Endothelial cell of umbilical vein (primary cell): Measurements from ENCODE around the gene PHOX2A. TPM values are rescaled to one million over a fixed set of nuclear protein-coding genes. Genes with fewer than 3 reads are reported as not detected.

Experiments used
- BruUV-seq: library from RNA; stranded (reverse); fragments of 400-500 nt; replicated peaks from 2 replicates; lab custom pipeline; 2021; lab: Mats Ljungman, UMichigan
- CTCF ChIA-PET: fragments of 300-600, 350-600 bp; sonication (Branson Sonifier 250); formaldehyde crosslinking; loops from one replicate; lab custom pipeline; 2021; ENCODE audit warnings: antibody characterized with exemption, inconsistent platforms; lab: Charles Lee
- POLR2A ChIA-PET: fragments of 300-600, 350-600 bp; sonication (Branson Sonifier 250); formaldehyde crosslinking; loops from one replicate; lab custom pipeline; 2021; ENCODE audit warnings: antibody characterized with exemption, inconsistent platforms; lab: Charles Lee
- DNase-seq: peaks from one replicate; pipeline ENCODE4 v3.0.0-alpha.2; 2011; ENCODE audit warnings: low read depth, low spot score
- FAIRE-seq: peaks from 2 replicates; lab custom pipeline; 2011; peaks lifted over from hg19 to GRCh38; lab: Jason Lieb, UNC
- H2AFZ ChIP-seq: 2 replicates; pipeline ENCODE4 v1.6.0; 2012; ENCODE audit warnings: low read depth, low read length, control low read depth, inconsistent platforms
- H3K27ac ChIP-seq: 2 replicates; pipeline ENCODE4 v1.5.1; 2011; ENCODE audit warnings: low read depth, mild to moderate bottlenecking, control low read depth, low read length, moderate library complexity; ENCODE audit not compliant: insufficient read depth
- H3K27me3 ChIP-seq, 2 experiments: 2 replicates each; pipeline versions ENCODE4 v1.6.0 to v1.6.1; 2011; ENCODE audit warnings: low read length in 2 of 2, mixed read lengths in 1 of 2; ENCODE audit not compliant: control insufficient read depth in 2 of 2, insufficient read depth in 2 of 2
- H3K36me3 ChIP-seq, 2 experiments: 2 replicates in 1 of 2; 3 replicates in 1 of 2; pipeline ENCODE4 v1.5.1; 2011; ENCODE audit warnings: low read length in 2 of 2, mild to moderate bottlenecking in 1 of 2, moderate library complexity in 1 of 2; ENCODE audit not compliant: control insufficient read depth in 2 of 2, insufficient read depth in 2 of 2; ENCODE audit errors: extremely low read depth in 1 of 2
- H3K4me1 ChIP-seq: 3 replicates; pipeline ENCODE4 v1.5.1; 2011; ENCODE audit warnings: mild to moderate bottlenecking, low read length; ENCODE audit not compliant: control insufficient read depth, insufficient read depth; ENCODE audit errors: extremely low read depth
- H3K4me2 ChIP-seq: 2 replicates; pipeline ENCODE4 v1.6.1; 2011; ENCODE audit warnings: low read length, control low read depth, mixed read lengths; ENCODE audit not compliant: insufficient read depth
- H3K4me3 ChIP-seq, 3 experiments: fragments of 200-600 bp in 1 of 3; sonication (generic), shearing (Covaris generic) in 1 of 3; replicated peaks in 1 of 3; 2 replicates each; pipeline ENCODE4 v1.5.1; 2011 to 2016; ENCODE audit warnings: control low read depth in 3 of 3, low read length in 3 of 3, mild to moderate bottlenecking in 2 of 3, inconsistent platforms in 1 of 3, low read depth in 1 of 3, moderate library complexity in 1 of 3; ENCODE audit not compliant: insufficient read depth in 1 of 3
- H3K79me2 ChIP-seq: 2 replicates; pipeline ENCODE4 v1.6.0; 2012; ENCODE audit warnings: low read length, inconsistent platforms; ENCODE audit not compliant: control insufficient read depth, insufficient read depth
- H3K9ac ChIP-seq: replicated peaks from 2 replicates; pipeline ENCODE3; 2011; ENCODE audit warnings: low read length, control low read depth; ENCODE audit not compliant: insufficient read depth; ENCODE audit errors: extremely low read depth
- H3K9me1 ChIP-seq: replicated peaks from 3 replicates; pipeline ENCODE4 v1.6.0; 2011; ENCODE audit warnings: mild to moderate bottlenecking, low read length; ENCODE audit not compliant: control insufficient read depth, insufficient read depth; ENCODE audit errors: extremely low read depth
- H3K9me3 ChIP-seq: replicated peaks from 2 replicates; pipeline ENCODE4 v1.5.1; 2012; ENCODE audit warnings: low read length, inconsistent platforms; ENCODE audit not compliant: control insufficient read depth, insufficient read depth
- H4K20me1 ChIP-seq: replicated peaks from 2 replicates; pipeline ENCODE3; 2011; ENCODE audit warnings: mild to moderate bottlenecking, low read length; ENCODE audit not compliant: control insufficient read depth, insufficient read depth; ENCODE audit errors: extremely low read depth
- CTCF ChIP-seq, 2 donors: IDR thresholded peaks; 1 replicate in 1 of 2; 2 replicates in 1 of 2; pipeline ENCODE4 v1.5.1; 2011; ENCODE audit warnings: low read length in 2 of 2, mild to moderate bottlenecking in 2 of 2, moderate library complexity in 2 of 2, control low read depth in 1 of 2, inconsistent platforms in 1 of 2, low read depth in 1 of 2; ENCODE audit not compliant: insufficient read depth in 1 of 2; ENCODE audit errors: extremely low read depth in 1 of 2
- EZH2 ChIP-seq: IDR thresholded peaks from 2 replicates; pipeline ENCODE4 v1.6.1; 2012; ENCODE audit warnings: borderline replicate concordance, low read depth, mild to moderate bottlenecking, moderate library complexity, low read length, inconsistent platforms; ENCODE audit not compliant: severe bottlenecking
- FOS ChIP-seq: IDR thresholded peaks from 2 replicates; pipeline ENCODE4 v1.6.1; 2011; ENCODE audit warnings: mild to moderate bottlenecking, low read length, moderate library complexity, borderline replicate concordance; ENCODE audit not compliant: insufficient read depth
- GATA2 ChIP-seq: IDR thresholded peaks from 2 replicates; pipeline ENCODE4 v1.7.0; 2011; ENCODE audit warnings: low read depth, mild to moderate bottlenecking, moderate library complexity, mixed read lengths, low read length; ENCODE audit not compliant: insufficient read length, insufficient read depth
- JUN ChIP-seq: IDR thresholded peaks from 2 replicates; pipeline ENCODE4 v1.6.1; 2011; ENCODE audit warnings: borderline replicate concordance, low read depth; ENCODE audit not compliant: insufficient read length, insufficient read depth
- MAX ChIP-seq: IDR thresholded peaks from 2 replicates; pipeline ENCODE4 v1.6.1; 2011; ENCODE audit not compliant: insufficient read depth, insufficient read length
- MYC ChIP-seq: IDR thresholded peaks from one replicate; pipeline ENCODE4 v1.6.1; 2011; ENCODE audit warnings: mild to moderate bottlenecking, low read depth, low read length
- POLR2A ChIP-seq: IDR thresholded peaks from 2 replicates; pipeline ENCODE4 v1.6.1; 2012; ENCODE audit warnings: low read depth, mild to moderate bottlenecking, control low read depth, low read length
- POLR2AphosphoS5 ChIP-seq: IDR thresholded peaks from 2 replicates; pipeline ENCODE4 v1.6.1; 2012; ENCODE audit warnings: low read depth, mild to moderate bottlenecking, control low read depth, low read length, moderate library complexity; ENCODE audit not compliant: insufficient read depth
- dilution Hi-C: fragments of 300-500 bp; cut with MboI; formaldehyde crosslinking; loops from one replicate; pipeline ENCODE4 v1.15.0; 2019; ENCODE audit warnings: low sequenced_read_pairs; ENCODE audit not compliant: extremely low pct_ligation_motif_present
- intact Hi-C: fragments of 100-400 bp; cut with micrococcal nuclease; formaldehyde crosslinking; loops from one replicate; pipeline ENCODE4 v1.10.0; 2022
- polyA plus RNA-seq, 4 experiments: library from polyadenylated mRNA; depleted of rRNA in 3 of 4; stranded (reverse) in 3 of 4; unstranded in 1 of 4; fragments of >200 nt; gene quantifications; 2 replicates each; pipeline versions ENCODE4 v1.2.1 to v1.2.3, GENCODE V29; 2011 to 2012; ENCODE audit warnings: missing spikeins in 1 of 4
- total RNA-seq: library from RNA; stranded (reverse); gene quantifications from 2 replicates; pipeline ENCODE4 v1.2.3, GENCODE V29; 2021

The PHOX2A gene
- total and polyA plus RNA-seq, 2 donors (not counting 3 experiments of a cell fraction or from before 2014, with no cell fraction given): not detected

GRCh38 chr11:72247584-72247983 is 3.6 kb upstream of the PHOX2A start:
- ChIA-PET CTCF (interaction anchor here (1.1 to 2.0 kb wide), 2 partner anchors 9 to 11 kb away, joined by 3 to 8 read pairs; no protein-coding TSS in a partner anchor), POLR2A (no interaction called here)
- no peak overlapping the region for H3K27ac ChIP-seq
- intact Hi-C loops: no loop called here
- TF ChIP-seq POLR2AphosphoS5: no peak
- TF ChIP-seq POLR2A: no peak
- no peak for TF ChIP-seq MYC
- no peak for TF ChIP-seq CTCF (IDR thresholded peaks at IDR 0.05; ENCODE audit: extremely low read depth in 1 of 2, insufficient read depth in 1 of 2, low read depth in 1 of 2, low read length in 2 of 2)
- no peak for TF ChIP-seq GATA2
- TF ChIP-seq FOS: no peak
- no peak for TF ChIP-seq JUN
- no peak for TF ChIP-seq MAX
- TF ChIP-seq EZH2: no peak
- peaks cover 52 to 62% of the 10 kb centered on the region in 2 experiments for H3K27me3 ChIP-seq
- H2AFZ ChIP-seq: no peak overlapping the region
- no peaks in the 10 kb centered on the region for H3K79me2 ChIP-seq
- H3K9me3 ChIP-seq: no peaks in the 10 kb centered on the region
- dilution Hi-C loops: no loop called here
- H3K4me3 ChIP-seq: no peak overlapping the region
- no peaks in the 10 kb centered on the region for H4K20me1 ChIP-seq
- DNase-seq (no peak), FAIRE-seq (no peak)
- H3K9me1 ChIP-seq: no peaks in the 10 kb centered on the region
- BruUV-seq: no TSS peak
- H3K36me3 ChIP-seq: no peaks in the 10 kb centered on the region
- H3K9ac ChIP-seq: no peak overlapping the region
- no peaks in the 10 kb centered on the region for H3K4me1 ChIP-seq
- H3K4me2 ChIP-seq: no peak overlapping the region
